Measurements from ENCODE around the gene HLF.

DNA sequence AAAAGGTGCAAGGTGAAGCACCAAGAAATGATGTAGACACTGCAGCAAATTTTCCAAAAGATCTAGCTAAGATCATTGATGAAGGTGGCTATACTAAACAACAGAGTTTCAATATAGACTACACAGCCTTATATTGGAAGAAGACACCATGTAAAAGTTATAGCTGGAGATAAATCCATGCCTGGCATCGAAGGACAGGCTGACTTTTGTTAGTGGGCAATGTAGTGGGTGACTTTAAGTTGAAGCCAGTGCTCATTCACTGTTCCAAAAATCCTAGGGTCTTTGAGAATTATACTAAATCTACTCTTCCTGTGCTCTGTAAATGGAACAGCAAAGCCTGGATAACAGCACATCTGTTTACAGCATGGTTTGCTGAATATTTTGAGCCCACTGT is 26.4 kb downstream of the HLF start:
- TF ChIP-seq, protein P1, sequence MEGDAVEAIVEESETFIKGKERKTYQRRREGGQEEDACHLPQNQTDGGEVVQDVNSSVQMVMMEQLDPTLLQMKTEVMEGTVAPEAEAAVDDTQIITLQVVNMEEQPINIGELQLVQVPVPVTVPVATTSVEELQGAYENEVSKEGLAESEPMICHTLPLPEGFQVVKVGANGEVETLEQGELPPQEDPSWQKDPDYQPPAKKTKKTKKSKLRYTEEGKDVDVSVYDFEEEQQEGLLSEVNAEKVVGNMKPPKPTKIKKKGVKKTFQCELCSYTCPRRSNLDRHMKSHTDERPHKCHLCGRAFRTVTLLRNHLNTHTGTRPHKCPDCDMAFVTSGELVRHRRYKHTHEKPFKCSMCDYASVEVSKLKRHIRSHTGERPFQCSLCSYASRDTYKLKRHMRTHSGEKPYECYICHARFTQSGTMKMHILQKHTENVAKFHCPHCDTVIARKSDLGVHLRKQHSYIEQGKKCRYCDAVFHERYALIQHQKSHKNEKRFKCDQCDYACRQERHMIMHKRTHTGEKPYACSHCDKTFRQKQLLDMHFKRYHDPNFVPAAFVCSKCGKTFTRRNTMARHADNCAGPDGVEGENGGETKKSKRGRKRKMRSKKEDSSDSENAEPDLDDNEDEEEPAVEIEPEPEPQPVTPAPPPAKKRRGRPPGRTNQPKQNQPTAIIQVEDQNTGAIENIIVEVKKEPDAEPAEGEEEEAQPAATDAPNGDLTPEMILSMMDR (IDR thresholded peaks at IDR 0.05; ENCODE audit: low read length): no peak
- no peak for TF ChIP-seq EZH2phosphoT487 (IDR thresholded peaks at IDR 0.05; ENCODE audit: low read length)

Measured in MM.1S (cell line).